Suppressor macrophage treated with lipopolysaccharide for 4 hours (primary cell): Measurements from ENCODE around the gene OR56B1.

Source experiments
- DNase-seq: peaks from one replicate; pipeline ENCODE4 v3.0.0-alpha.2; 2020

OR56B1 gene

GRCh38 chr11:5737091-5737490 is 843 bp downstream of the OR56B1 start:
- DNase-seq, result no peak

- no peak for DNase-seq
These were observed 1.6 kb downstream of the OR56B1 start for GRCh38 chr11:5737670-5738392.

- DNase-seq, result no peak
These were observed 2.2 kb downstream of the OR56B1 start for GRCh38 chr11:5738431-5738830.

GRCh38 chr11:5746614-5747013 is 10.4 kb downstream of the OR56B1 start:
- DNase-seq, result no peak

- no peak for DNase-seq
These were observed 13.6 kb downstream of the OR56B1 start for GRCh38 chr11:5749836-5750235.

GRCh38 chr11:5753943-5754342 is 17.7 kb downstream of the OR56B1 start, which contains the start of gene OR52N4:
TSS of gene OR52N4 (plus strand) at chr11:5754243. CDS start at chr11:5754741, 498 bp downstream.
- DNase-seq, result no peak

GRCh38 chr11:5767056-5767455 is 30.8 kb downstream of the OR56B1 start:
- DNase-seq, result no peak

- no peak for DNase-seq
These were observed 47.0 kb downstream of the OR56B1 start, which contains the start of gene OR52N5 for GRCh38 chr11:5783255-5783654. TSS of gene OR52N5 (minus strand) at chr11:5783355. CDS start at chr11:5778634, 4,721 bp downstream.
